GM21786 (cell line): ENCODE results near the gene ZNF554.

Experiments used
- ATAC-seq: cut with Tn5 transposase; IDR thresholded peaks from one replicate; pipeline ENCODE4 v1.9.1; 2021; ENCODE audit not compliant: unreplicated experiment

ZNF554 gene

DNA sequence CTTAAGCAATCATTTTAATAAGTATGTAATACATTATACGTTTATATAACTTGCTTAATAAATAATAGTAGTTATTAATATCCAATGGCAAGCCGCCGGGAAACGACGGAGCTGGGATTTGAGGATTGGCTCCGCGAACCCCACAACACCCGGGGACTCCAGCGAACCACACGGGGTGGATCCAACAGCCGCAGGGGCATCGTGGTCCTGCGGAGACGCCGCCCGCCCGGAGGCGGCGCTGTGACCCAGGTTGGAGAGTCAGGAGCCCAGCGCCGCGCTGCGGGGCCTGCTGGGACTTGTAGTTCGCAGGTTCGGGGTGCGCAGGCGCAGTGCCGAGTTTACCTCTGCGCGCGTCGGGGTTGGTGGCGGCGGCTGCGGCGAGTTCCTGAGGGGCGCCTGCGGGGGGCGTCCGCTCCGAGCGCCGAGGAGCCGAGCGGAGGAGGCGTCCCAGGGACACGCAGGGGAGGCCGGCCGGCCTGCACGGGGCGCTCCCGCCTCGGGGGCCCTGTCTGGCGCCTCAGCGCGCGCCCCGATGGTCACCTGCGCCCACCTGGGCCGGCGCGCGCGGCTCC, at the start of gene ZNF554:
ZNF554 (plus strand) TSS at position 329 of the 572 bp plus-strand sequence; CDS start at position 533, 204 bp downstream.
- ATAC-seq, result peak; percentile 84

DNA sequence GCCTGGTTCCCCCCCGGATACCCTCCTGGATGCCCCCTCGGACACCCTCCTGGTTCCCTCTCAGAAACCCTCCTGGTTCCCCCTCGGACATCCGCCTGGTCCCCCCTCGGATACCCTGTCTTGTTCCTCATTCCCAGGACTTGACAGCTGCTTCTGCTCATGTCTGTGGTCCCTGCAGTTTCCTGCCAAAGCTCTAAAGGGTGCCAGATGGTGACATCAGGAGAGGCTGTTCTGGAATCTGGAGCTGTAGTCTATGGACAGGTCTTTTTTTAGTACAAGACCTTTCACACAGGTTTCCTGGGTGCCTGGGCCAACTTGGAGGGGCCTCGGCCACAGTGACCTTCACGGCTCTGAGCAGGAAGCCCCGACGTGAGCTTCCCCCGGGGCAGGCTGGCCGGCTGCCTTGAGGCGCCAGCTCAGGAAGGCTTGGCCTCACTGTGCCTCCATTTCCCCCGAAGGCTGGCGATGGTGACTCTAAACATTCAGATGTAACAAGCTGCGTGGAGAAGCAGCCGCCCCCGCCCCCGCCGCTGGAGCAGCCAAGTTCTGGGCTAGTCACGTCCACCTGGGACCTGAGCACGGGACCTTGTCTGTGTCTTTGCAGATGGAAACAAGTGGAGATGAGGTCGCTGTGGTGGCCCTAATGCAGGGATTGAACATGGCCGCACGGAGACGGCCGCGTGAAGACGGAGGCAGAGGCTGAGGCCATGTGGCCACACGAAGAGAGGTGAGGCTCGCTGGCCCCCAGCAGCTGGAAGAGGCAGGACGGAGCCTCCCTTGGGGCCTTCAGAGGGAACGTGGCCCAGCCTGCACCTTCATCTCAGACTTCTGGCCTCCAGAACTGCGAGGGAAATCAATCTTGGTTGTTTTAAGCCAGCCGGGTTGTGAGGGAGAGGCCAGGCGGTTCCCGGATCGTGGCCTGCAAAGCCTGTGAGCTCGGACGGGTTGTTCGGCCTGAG, 49.3 kb upstream of the ZNF554 start:
- no peak for ATAC-seq

DNA sequence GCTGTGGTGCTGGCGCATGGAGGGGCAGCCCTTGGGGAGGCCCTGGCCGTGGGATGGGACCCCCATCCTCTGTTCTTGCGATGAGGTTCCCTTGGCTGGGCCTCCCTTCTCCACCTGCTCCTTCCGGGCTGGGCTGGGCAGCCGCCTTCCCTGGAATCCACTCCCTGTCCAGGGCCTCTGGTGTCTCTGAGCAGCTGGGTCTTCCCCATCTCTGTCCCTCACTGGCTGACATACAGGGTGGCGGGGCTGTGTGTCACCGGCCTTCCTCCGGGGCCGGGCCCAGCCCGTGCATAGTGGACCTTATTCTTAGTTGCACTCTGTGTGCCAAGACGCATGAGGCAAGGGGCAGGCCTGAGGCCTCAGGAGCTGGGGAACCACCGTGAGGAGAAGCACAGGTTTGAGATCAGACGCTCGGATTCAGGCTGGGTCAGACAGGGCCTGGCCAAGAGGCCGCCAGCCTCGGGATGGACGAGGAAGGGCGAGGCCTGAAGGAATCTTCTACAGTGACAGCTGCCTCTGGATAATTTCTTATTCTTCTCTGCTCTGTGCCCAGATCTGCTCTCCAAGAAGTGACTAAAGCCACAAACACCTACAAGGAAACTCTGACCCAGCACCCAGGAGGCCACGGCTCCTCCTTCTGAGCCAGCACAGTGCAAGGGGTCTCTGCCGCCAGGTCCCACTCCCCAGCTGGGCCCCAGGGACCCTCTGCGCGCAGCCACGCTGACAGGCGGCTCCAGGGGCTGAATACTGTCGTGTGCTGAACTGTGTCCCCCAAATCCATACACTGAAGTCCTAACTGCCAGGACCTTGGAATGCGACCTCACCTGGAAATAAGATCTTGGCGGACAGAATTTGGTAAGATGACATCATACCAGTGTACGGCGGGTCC, 47.6 kb upstream of the ZNF554 start:
- ATAC-seq, result no peak

DNA sequence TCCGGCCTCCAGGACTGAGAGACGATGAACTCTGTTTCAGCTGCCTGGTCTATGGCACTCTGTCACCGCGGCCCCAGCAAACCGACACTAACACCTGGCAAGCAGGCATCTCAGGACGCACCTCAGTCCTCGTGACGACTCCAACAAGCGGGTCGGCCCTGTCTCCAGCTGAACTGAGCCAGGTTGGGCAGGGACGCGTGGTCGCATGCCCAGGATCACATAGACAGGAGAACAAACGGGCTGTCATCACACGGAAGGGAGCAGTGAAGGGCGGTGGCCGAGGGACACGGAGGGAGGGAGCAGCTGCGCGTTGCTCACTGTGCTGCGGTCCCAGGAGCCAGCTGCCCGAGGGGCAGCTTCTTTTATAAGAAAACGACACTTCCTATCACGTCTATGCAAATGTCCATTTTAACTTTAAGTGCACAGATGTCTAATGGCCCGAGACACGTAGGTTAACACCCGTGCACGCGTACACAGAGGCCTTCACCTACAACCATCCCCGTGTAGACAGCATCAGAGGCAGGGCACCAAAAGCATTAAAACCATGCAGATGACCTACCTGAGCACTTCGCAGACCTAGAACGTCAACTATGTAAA, 45.5 kb upstream of the ZNF554 start:
- no peak for ATAC-seq

DNA sequence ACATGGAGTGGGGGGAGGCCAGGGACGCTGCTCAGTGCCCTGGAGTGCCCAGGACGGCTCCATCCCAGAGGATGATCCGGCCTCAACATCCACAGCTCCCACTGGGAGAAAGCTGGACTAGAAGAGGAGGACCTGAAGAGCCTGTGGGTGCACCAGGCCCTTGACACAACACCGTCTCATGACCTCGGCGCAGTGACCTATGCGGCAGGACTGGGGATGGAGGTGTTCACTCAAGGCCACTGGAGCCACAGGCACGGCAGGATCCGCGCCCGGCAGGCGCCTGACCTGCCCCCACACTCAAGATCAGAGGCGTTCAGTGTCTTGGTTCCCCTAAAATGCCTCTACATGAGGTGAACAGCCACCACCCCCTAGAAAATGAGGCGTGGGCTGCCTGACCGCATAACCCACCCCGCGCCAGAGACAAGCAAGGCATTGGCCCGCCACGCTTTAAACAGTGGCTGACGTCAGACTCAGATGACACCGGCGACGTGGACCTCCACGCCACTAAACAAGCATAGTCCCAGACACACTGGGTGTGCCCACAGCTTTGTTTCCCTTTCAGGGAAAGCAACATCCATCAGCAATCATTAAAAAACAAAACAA, 44.6 kb upstream of the ZNF554 start:
- no peak for ATAC-seq

DNA sequence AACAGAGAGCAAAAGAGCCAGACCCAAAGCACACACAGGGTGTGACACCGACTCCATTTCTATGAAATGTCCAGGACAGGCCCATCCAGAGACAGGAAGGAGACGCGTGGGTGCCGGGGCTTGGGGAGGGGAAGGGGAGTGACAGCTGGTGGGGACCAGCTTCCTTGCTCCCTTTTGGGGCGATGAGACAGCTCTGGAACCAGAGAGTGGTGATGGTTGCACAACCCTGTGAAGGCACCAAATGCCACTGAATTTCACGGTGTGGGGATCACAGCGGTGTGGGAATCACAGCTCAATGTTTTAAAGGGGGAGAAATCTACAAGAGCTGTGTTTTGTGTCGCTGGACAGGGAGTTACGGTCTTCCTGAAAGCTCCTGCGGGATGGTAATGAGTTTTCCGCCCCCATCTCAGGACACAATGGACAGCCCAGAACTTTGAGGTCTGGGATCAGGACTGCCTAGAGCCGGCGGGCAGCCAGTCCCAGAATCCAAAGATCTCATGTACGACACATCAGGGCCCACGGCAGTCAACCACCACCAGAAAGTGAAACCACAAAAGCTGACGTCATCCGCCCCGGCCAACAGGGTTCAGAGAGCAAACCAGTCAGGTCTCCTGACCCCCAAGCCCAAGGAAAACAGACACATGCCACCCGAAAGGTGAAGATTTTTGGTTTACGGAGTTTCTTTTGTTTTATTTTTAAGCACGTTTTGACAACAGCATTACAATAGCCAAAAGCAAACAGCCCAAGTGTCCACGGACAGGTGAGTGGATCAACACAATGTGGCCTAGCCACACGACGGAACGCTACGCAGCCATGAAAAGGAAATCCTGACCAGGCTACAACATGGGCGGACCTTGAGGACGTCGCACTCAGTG, 43.9 kb upstream of the ZNF554 start:
- ATAC-seq, result no peak

DNA sequence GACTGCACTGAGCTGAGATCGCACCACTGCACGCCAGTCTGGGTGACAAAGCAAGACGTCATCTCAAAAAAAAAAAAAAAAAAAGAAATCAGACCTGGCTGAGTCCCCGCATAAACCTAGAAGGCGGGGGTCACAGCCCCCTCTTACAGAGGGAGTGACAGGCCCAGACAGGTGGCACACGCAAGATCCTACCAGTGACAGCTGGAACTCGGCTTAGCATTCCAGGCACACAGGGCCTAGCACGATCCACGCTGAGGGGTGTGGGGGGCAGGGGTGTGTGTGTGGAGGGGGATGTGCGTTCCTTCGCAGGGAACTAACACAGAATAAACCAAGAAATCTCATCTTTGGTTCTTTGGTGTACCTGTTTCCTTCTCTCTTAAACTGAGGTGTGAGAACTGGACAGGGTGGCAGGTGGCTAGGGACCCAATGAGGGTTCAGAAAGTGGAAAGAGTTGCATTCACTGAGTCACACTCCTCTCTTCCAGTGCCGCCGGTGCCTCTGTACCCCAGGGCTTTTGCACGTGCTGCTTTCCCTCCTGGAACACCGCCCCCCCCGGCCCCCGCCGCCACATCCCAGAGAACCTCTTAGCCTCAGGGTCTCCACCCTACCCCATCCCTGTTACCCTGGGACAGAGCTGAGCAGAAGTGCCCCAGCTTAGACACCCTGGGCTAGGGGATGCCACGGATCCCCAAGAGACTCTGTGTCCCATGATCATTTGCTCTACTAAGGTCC, 41.5 kb upstream of the ZNF554 start:
- no peak for ATAC-seq

DNA sequence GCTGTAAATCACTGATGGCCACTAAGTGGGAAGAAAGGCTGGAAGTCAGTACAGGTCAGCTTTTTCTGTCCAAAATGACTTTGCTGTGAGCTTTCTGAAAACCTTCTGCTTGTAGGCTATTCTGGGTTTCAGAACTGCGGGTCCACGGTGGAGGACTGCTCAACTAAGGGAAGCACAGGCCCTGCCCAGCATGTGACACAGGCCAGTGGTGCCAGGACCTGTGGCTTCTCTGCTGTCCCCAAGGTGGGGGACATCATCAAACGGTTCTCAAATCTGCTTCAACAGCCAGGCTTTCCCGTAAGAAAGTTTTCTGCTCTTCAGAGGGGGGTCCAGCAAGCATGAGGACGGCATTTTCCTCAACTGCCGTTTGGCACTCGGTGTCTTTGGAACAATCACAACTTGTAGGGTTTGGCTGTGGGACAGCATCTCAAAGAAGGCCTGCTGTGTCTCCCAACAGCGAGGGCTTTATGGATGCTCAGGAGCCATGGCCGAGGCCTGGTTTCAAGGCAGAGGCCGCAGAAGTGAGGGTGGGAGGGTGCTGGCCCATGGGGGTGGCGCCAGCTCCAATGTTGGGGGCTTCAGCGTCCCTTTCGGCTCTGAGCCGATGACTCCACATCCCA, 40.4 kb upstream of the ZNF554 start:
- ATAC-seq, result no peak

DNA sequence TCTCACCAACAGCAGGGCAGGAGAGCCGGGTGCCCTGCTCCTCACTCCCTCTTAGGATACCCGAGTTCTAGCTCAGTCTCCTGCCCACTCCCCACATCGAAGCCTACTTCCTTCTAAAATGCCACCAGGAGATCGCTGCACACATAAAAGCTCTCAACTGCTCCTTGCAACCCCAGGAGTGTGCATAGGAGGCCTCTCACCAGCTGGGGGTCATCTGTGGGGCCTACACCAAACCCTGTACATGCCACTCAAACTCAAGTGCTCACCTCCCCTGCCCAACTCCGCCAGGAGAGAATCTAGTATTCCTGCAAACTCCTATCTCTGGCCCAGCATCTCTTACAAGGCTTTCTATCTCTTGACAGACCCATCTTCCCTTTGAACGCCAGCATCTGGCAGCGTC, 39.4 kb upstream of the ZNF554 start:
- no peak for ATAC-seq

DNA sequence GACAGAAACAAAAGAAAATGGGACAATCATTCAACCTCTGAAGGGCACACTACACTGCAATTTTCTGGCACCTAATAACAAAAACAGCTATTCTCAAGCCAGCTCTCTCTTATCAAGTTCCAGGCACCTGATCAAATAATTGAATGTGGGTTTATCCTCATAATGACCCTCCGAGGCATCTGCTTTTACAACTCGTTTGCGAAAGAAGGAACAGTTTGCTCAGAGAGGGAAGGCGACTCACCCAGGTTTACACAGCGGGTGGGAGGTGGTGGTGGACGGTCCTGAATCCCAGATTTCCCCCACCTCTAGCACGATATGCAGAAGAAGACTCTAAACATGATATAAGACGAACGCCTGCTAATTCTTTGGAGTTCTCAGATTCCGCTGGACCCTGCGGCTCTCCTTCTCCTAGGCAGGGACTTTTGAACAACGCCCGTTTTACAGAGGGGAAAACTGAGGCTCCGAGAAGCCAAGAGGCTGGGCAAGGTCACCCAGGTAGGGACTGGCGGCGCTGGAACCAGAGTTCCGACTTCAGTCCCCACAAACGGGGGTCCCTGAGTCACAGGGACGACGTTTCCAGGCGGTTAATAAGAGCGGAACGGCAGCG, 37.2 kb upstream of the ZNF554 start:
- ATAC-seq, result no peak

DNA sequence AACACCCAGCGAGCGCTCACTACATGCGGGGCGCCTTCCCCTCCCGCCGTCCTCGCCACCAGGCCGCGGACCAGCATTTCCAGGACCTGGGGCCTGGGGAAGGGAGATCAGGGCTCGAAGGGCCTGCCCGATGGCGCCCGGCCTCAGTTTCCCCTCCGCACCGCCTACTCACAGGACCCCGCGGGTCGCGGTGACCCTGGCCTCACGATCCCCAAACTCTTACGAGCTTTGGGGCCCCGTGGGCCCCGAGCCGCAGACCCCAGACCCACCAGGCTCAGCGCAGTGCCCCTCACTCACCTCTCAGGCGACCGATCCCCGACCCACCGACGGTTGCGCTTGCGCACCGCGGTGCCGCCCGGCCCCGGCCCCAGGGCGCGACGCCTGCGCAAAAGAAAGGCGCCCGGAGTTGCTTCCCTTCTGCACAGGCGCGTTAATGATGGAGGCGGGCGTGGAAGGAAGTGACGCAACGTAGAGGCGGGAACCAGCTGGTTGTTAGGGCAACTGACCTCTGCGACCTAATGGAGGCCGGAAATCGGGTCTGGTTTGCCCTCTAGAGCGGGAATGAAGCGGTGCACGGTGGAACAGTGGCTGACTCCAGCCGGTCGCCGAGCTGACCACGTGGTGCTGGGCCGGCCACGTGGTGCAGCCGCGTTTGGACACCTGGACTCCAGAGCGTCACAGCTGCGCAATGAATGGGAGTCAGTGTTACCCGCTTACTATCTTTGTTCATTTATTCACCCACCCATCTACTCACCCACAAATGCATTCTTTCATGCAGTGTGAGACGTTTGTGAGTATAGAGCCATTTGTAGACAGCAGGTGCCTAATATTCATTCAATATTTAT, 36.5 kb upstream of the ZNF554 start, which contains the start of gene SGTA:
SGTA (minus strand) TSS at position 338 of the 845 bp plus-strand sequence. CDS start 14,205 bp downstream, outside the sequence.
- ATAC-seq, result peak; percentile 78

DNA sequence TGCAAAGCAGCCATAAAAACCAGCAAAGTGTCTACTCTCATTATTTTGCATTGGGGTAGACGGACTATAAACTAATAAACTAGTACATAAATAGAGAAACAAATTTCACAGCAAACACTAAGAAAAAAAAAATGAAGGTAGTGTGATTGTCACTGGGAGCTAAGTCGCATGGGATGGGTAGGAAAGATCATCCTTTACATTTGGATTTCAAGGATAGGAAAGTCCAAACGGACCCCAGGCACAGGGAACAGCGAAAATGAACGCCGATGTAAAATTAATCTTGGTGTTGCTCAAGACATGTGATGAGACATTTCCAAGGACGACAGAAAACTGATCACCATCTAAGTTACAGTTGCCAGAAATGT, 35.9 kb upstream of the ZNF554 start:
- no peak for ATAC-seq

DNA sequence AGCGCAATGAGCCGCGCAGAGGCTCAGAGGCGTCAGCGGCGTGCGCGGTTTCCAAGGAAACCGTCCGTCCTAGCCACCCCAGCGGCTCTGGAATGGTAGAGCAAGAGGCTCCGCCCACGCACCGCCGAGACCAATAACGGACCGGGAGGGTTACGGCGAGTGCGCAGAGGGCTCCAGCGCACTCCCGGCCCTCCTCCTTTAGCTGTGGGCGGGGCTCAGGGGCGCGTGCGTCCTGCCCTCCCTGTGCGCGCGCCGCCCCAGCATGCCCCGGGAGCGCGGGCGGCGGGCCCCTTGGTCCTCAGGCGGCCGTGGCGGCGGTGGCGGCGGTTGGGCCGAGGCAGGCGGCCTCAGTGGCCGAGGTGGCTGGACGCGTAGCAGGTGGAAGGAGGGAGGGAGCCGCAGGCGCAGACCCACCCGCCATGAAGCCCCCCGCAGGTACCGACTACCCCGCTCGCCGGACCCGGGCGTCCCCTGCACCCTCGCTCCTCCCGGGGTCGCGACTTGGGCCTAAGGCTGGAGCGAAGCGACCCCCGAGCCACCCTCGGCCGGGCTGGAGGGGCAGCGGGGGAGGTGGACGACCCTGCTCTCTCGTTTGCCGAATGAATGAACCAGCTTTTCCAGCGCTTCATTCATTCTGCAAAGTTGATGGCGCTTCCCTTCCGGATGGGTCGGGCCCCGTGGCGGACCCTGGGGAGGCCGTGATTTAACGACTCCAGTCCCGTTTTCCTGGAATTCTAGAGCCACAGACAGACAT, 34.2 kb upstream of the ZNF554 start, which contains the start of gene THOP1:
THOP1 (plus strand) TSS at position 260 of the 754 bp plus-strand sequence; CDS start at position 420, 160 bp downstream.
- peak; percentile 65 for ATAC-seq

DNA sequence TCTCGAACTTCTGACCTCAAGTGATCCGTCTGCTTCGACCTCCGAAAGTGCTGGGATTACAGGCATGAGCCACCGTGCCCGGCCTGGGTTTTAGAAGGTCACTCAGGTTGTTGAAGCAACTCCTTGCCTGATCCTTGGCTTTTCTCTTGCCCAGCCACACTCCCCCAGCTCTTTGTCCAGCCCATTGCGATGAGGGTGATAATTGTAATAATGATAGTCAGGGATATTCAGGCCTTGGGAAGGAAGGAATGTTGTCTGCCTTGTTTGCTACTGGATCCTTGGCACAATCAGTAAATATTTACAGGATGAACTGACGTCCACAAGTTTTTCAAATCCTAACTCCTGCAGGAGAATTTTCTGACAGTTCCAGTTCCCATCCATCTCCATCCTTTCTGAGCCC, 32.6 kb upstream of the ZNF554 start:
- no peak for ATAC-seq

DNA sequence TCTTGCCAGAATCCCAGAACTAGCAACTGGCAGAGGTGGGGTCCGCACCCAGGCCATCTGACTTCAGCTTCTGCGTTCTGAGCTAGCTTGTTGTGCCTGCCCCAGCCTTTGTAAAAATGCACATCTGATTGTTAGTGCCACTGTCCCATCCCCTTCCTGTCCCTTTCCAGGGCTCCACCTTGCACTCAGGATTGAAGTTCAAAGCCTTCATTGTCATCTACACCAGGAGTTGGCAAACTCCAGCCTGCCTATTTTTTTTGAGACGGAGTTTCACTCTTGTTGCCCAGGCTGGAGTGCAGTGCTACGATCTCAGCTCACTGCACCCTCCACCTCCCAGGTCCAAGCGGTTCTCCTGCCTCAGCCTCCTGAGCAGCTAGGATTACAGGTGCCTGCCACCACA, 31.4 kb upstream of the ZNF554 start:
- no peak for ATAC-seq

DNA sequence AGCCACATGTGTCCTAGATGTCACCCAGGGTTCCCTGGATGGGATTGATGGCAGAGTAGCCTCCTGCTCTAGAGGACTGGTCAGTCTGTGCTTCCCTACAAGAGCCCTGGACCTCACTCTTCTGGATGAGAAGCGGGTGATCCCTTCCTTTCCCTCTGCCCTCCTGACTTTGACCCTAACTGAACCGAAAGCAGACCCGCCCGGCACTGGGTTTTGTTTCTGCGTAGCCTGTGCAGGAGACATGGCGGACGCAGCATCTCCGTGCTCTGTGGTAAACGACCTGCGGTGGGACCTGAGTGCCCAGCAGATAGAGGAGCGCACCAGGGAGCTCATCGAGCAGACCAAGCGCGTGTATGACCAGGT, 29.5 kb upstream of the ZNF554 start:
- no peak for ATAC-seq
